ENCODE results near the gene ABCB6.

ABCB6 gene

GRCh38 chr2:219244789-219245147 is 26.0 kb upstream of the ABCB6 start:
- H3K4me1 ChIP-seq (ENCODE audit: control insufficient read depth, insufficient read depth, low read length): peaks cover 4% of the 10 kb centered on the region
- peak overlapping the region; percentile 88 for H3K27ac ChIP-seq (ENCODE audit: low read depth, low read length)
- H3K9me3 ChIP-seq (ENCODE audit: control insufficient read depth, insufficient read depth, low read length): no peaks in the 10 kb centered on the region
- no peaks in the 10 kb centered on the region for H3K27me3 ChIP-seq (ENCODE audit: control insufficient read depth, insufficient read depth, low read length)
- H3K9ac ChIP-seq (ENCODE audit: low read depth, low read length): peak overlapping the region; percentile 48; the same call in 1 of the 2 replicates
- peaks cover 23% of the 10 kb centered on the region for H3K36me3 ChIP-seq (ENCODE audit: control insufficient read depth, insufficient read depth, low read length)
- H3K4me3 ChIP-seq (ENCODE audit: low read depth, low read length): peak overlapping the region; percentile 90

DNA sequence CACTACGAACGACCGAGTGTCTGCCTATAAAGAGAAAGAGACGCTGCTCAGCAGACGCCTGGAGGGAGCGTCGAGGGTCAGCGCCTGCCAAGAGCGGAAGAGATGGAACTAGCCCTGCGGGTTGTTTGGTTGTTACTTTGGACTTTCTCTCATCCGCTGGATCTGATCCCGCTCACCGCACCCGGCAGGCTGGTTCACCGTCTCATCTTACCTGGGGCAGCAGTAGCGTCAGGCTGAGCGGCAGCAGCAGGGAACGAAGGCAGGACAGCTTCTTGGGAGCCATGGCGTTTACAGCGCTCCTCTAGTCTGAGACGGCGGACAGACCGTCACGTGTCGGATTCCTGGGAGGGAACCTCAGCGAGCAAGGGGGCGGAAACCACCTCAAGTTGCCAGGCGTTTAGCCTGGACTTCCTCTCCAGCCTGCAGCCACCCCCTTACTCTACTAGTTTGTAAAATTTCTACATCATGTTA is 24.6 kb upstream of the ABCB6 start:
- no peak overlapping the region for H3K4me3 ChIP-seq (ENCODE audit: low read depth, low read length)
- H3K36me3 ChIP-seq (ENCODE audit: control insufficient read depth, insufficient read depth, low read length): peaks cover 16% of the 10 kb centered on the region
- H3K27ac ChIP-seq (ENCODE audit: low read depth, low read length): no peak overlapping the region
- no peak overlapping the region for H3K9ac ChIP-seq (ENCODE audit: low read depth, low read length)
- H3K9me3 ChIP-seq (ENCODE audit: control insufficient read depth, insufficient read depth, low read length): no peaks in the 10 kb centered on the region
- peaks cover 4% of the 10 kb centered on the region for H3K4me1 ChIP-seq (ENCODE audit: control insufficient read depth, insufficient read depth, low read length)
- no peaks in the 10 kb centered on the region for H3K27me3 ChIP-seq (ENCODE audit: control insufficient read depth, insufficient read depth, low read length)

DNA sequence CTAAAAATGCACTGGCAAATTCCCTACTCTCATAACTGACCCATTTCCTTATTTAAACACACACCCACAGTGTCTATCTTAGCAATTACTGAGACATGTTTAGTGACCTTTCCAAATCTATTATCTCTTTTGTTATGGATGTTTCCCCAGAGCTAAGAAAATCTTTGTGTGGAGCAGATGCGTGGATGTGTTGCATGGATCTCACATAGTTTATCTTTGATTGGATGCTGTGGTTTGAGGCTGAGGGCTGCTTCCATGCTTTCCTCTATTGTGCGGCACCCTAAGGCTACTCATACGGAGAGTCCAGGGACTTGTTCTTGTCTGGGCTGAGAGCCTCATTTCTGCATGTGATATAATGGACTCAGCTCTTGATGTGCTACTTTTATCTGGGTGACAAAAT is 15.6 kb upstream of the ABCB6 start:
- no peak overlapping the region for H3K4me3 ChIP-seq (ENCODE audit: low read depth, low read length)
- H3K27me3 ChIP-seq (ENCODE audit: control insufficient read depth, insufficient read depth, low read length): no peaks in the 10 kb centered on the region
- no peaks in the 10 kb centered on the region for H3K9me3 ChIP-seq (ENCODE audit: control insufficient read depth, insufficient read depth, low read length)
- no peak overlapping the region for H3K9ac ChIP-seq (ENCODE audit: low read depth, low read length)
- no peaks in the 10 kb centered on the region for H3K4me1 ChIP-seq (ENCODE audit: control insufficient read depth, insufficient read depth, low read length)
- H3K27ac ChIP-seq (ENCODE audit: low read depth, low read length): no peak overlapping the region
- H3K36me3 ChIP-seq (ENCODE audit: control insufficient read depth, insufficient read depth, low read length): peaks cover 69% of the 10 kb centered on the region

DNA sequence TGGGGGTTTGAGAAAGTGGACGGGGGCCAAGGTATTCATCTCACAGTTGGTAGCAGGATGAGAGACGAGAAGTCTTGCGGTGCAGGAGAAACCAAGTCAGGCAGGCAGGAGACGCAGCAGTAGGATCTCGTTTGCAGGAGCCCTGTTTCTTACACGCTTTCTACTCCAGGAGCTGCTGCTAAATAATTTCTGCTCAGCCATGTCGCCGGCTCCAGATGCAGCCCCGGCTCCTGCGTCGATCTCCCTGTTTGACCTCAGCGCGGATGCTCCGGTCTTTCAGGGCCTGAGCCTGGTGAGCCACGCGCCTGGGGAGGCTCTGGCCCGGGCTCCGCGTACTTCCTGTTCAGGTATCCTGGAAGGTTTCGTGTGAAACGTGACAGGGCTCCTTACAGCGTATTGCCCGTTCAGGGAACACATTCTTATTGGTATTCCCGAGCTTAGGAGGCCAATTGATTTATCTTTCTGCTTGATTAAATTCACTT is 11.3 kb upstream of the ABCB6 start:
- H3K27ac ChIP-seq (ENCODE audit: low read depth, low read length): peak overlapping the region; percentile 88
- peak overlapping the region; percentile 77 for H3K9ac ChIP-seq (ENCODE audit: low read depth, low read length)
- peaks cover 5% of the 10 kb centered on the region; the same call in 1 of the 2 replicates for H3K4me1 ChIP-seq (ENCODE audit: control insufficient read depth, insufficient read depth, low read length)
- H3K9me3 ChIP-seq (ENCODE audit: control insufficient read depth, insufficient read depth, low read length): no peaks in the 10 kb centered on the region
- peak overlapping the region; percentile 86 for H3K4me3 ChIP-seq (ENCODE audit: low read depth, low read length)
- peaks cover 51% of the 10 kb centered on the region for H3K36me3 ChIP-seq (ENCODE audit: control insufficient read depth, insufficient read depth, low read length)
- H3K27me3 ChIP-seq (ENCODE audit: control insufficient read depth, insufficient read depth, low read length): no peaks in the 10 kb centered on the region

DNA sequence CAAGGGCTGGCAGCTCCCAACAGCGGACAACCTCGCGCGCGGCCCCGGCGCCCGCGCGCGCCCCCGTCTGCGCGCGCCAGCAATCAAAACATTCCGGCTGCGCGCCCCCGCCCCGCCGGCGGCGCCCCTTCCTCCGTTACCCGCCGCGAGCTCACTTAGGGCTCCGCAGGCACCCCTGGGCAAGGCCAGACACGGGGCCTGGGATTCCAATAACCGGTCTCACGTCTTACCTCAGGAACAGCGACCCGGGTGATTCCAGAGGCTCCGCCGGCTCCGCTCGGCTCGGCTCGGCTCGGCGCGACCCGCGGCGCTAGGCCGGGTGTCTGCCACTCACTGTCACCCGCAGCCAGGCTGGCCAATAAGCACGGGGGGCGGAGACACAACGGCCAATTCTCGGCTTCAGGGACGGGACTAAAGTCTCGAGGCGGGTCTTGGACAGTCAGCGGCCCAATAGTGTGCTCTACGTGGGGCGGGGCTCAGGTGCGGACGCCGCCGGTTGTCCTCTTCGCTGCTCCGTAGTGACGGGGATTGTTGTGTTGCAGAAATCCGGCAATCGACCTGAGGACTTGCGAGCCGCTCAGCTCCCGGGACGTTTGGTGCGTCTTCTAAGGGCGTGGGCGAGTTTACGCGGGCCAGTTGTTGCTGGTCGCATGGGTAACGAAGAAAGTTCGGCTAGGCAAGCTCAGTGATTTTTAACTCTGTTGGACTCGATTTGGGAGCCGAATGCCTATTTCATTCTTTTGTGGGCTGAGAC is 10.7 kb upstream of the ABCB6 start, which contains the start of the genes ANKZF1 and ATG9A:
TSS of gene ANKZF1 (plus strand) at position 502 of the 754 bp plus-strand sequence. CDS start 452 bp downstream, outside the sequence.
TSS of gene ATG9A (minus strand) at position 332 of the 754 bp plus-strand sequence. CDS start 1,612 bp downstream, outside the sequence.
- Histone ChIP-seq H3K4me3 (ENCODE audit: low read depth, low read length) (peak within 1 kb of the TSS; percentile 86), H3K4me1 (ENCODE audit: control insufficient read depth, insufficient read depth, low read length) (peaks cover 5% of the 10 kb centered on the region; the same call in 1 of the 2 replicates), H3K36me3 (ENCODE audit: control insufficient read depth, insufficient read depth, low read length) (peaks cover 51% of the 10 kb centered on the region), H3K9me3 (ENCODE audit: control insufficient read depth, insufficient read depth, low read length) (no peaks in the 10 kb centered on the region), H3K27me3 (ENCODE audit: control insufficient read depth, insufficient read depth, low read length) (no peaks in the 10 kb centered on the region), H3K27ac (ENCODE audit: low read depth, low read length) (peak within 1 kb of the TSS; percentile 88), H3K9ac (ENCODE audit: low read depth, low read length) (peak within 1 kb of the TSS; percentile 77)

GRCh38 chr2:219228911-219229304 is 10.2 kb upstream of the ABCB6 start:
- H3K27ac ChIP-seq (ENCODE audit: low read depth, low read length): peak overlapping the region; percentile 88
- H3K4me3 ChIP-seq (ENCODE audit: low read depth, low read length): peak overlapping the region; percentile 86
- H3K4me1 ChIP-seq (ENCODE audit: control insufficient read depth, insufficient read depth, low read length): peaks cover 5% of the 10 kb centered on the region; the same call in 1 of the 2 replicates

GRCh38 chr2:219228041-219228910 is 9.5 kb upstream of the ABCB6 start:
- H3K27ac ChIP-seq (ENCODE audit: low read depth, low read length): no peak overlapping the region
- peak overlapping the region; percentile 86 for H3K4me3 ChIP-seq (ENCODE audit: low read depth, low read length)
- H3K36me3 ChIP-seq (ENCODE audit: control insufficient read depth, insufficient read depth, low read length): peaks cover 51% of the 10 kb centered on the region

More at GRCh38 chr2:219228911-219229304, 10.2 kb upstream of the ABCB6 start:
- no peaks in the 10 kb centered on the region for H3K27me3 ChIP-seq (ENCODE audit: control insufficient read depth, insufficient read depth, low read length)
- H3K9me3 ChIP-seq (ENCODE audit: control insufficient read depth, insufficient read depth, low read length): no peaks in the 10 kb centered on the region
- H3K36me3 ChIP-seq (ENCODE audit: control insufficient read depth, insufficient read depth, low read length): peaks cover 51% of the 10 kb centered on the region
- H3K9ac ChIP-seq (ENCODE audit: low read depth, low read length): peak overlapping the region; percentile 55

GRCh38 chr2:219225350-219225749 is 6.6 kb upstream of the ABCB6 start:
- peaks cover 5% of the 10 kb centered on the region; the same call in 1 of the 2 replicates for H3K4me1 ChIP-seq (ENCODE audit: control insufficient read depth, insufficient read depth, low read length)
- peaks cover 58% of the 10 kb centered on the region for H3K36me3 ChIP-seq (ENCODE audit: control insufficient read depth, insufficient read depth, low read length)
- H3K27me3 ChIP-seq (ENCODE audit: control insufficient read depth, insufficient read depth, low read length): no peaks in the 10 kb centered on the region
- H3K4me3 ChIP-seq (ENCODE audit: low read depth, low read length): no peak overlapping the region
- no peak overlapping the region for H3K9ac ChIP-seq (ENCODE audit: low read depth, low read length)
- H3K27ac ChIP-seq (ENCODE audit: low read depth, low read length): no peak overlapping the region
- no peaks in the 10 kb centered on the region for H3K9me3 ChIP-seq (ENCODE audit: control insufficient read depth, insufficient read depth, low read length)

More at GRCh38 chr2:219228041-219228910, 9.5 kb upstream of the ABCB6 start:
- Histone ChIP-seq H3K4me1 (ENCODE audit: control insufficient read depth, insufficient read depth, low read length) (peaks cover 5% of the 10 kb centered on the region; the same call in 1 of the 2 replicates), H3K27me3 (ENCODE audit: control insufficient read depth, insufficient read depth, low read length) (no peaks in the 10 kb centered on the region), H3K9me3 (ENCODE audit: control insufficient read depth, insufficient read depth, low read length) (no peaks in the 10 kb centered on the region), H3K9ac (ENCODE audit: low read depth, low read length) (no peak overlapping the region; the same call in 1 of the 2 replicates)

- no peak overlapping the region for H3K9ac ChIP-seq (ENCODE audit: low read depth, low read length)
- H3K36me3 ChIP-seq (ENCODE audit: control insufficient read depth, insufficient read depth, low read length): peaks cover 61% of the 10 kb centered on the region
- no peak overlapping the region for H3K27ac ChIP-seq (ENCODE audit: low read depth, low read length)
- H3K4me1 ChIP-seq (ENCODE audit: control insufficient read depth, insufficient read depth, low read length): peaks cover 8% of the 10 kb centered on the region
- H3K4me3 ChIP-seq (ENCODE audit: low read depth, low read length): no peak overlapping the region
- no peaks in the 10 kb centered on the region for H3K9me3 ChIP-seq (ENCODE audit: control insufficient read depth, insufficient read depth, low read length)
- no peaks in the 10 kb centered on the region for H3K27me3 ChIP-seq (ENCODE audit: control insufficient read depth, insufficient read depth, low read length)
These were observed 5.3 kb upstream of the ABCB6 start for GRCh38 chr2:219223831-219224610.

- Histone ChIP-seq H3K36me3 (ENCODE audit: control insufficient read depth, insufficient read depth, low read length) (peaks cover 61% of the 10 kb centered on the region), H3K9ac (ENCODE audit: low read depth, low read length) (no peak overlapping the region), H3K9me3 (ENCODE audit: control insufficient read depth, insufficient read depth, low read length) (no peaks in the 10 kb centered on the region), H3K4me3 (ENCODE audit: low read depth, low read length) (no peak overlapping the region), H3K4me1 (ENCODE audit: control insufficient read depth, insufficient read depth, low read length) (peaks cover 4% of the 10 kb centered on the region; the same call in 1 of the 2 replicates), H3K27ac (ENCODE audit: low read depth, low read length) (no peak overlapping the region), H3K27me3 (ENCODE audit: control insufficient read depth, insufficient read depth, low read length) (no peaks in the 10 kb centered on the region)
These were observed 3.3 kb upstream of the ABCB6 start for GRCh38 chr2:219221957-219222518.
